MG63 (cell line): ENCODE results near the gene FOXK2. TPM values are rescaled to one million over a fixed set of nuclear protein-coding genes. Genes with fewer than 3 reads are reported as not detected.

Source experiments
- DNase-seq: peaks from one replicate; pipeline ENCODE4 v3.0.0-alpha.2; 2020
- H3K27me3 ChIP-seq: fragments of 250-450 bp; sonication (Bioruptor Pico); 2 replicates; pipeline ENCODE4 v1.5.1; 2020; ENCODE audit warnings: mild to moderate bottlenecking, moderate library complexity
- H3K36me3 ChIP-seq: fragments of 250-450 bp; sonication (Bioruptor Pico); 2 replicates; pipeline ENCODE4 v1.5.1; 2020; ENCODE audit warnings: mild to moderate bottlenecking, moderate library complexity
- H3K4me3 ChIP-seq: fragments of 250-450 bp; sonication (Bioruptor Pico); 2 replicates; pipeline ENCODE4 v1.5.1; 2020; ENCODE audit warnings: mild to moderate bottlenecking, moderate library complexity
- H3K9me3 ChIP-seq: fragments of 250-450 bp; sonication (Bioruptor Pico); 2 replicates; pipeline ENCODE4 v1.5.1; 2020; ENCODE audit warnings: mild to moderate bottlenecking, moderate library complexity
- total RNA-seq: library from RNA; depleted of rRNA; stranded (reverse); fragments of >200 nt; shearing (Covaris generic); gene quantifications from 2 replicates; pipeline ENCODE4 v1.2.3, GENCODE V29; 2014; ENCODE audit warnings: low replicate concordance

FOXK2 gene
- total RNA-seq, 1 experiment from 2014 or later = 48.5 TPM

- Histone ChIP-seq H3K4me3 (no peak overlapping the region), H3K9me3 (no peaks in the 10 kb centered on the region), H3K27me3 (no peaks in the 10 kb centered on the region), H3K36me3 (peaks cover 89% of the 10 kb centered on the region)
- DNase-seq = no peak
Measured at GRCh38 chr17:82623707-82624106, 104.2 kb downstream of the FOXK2 start.

- no peaks in the 10 kb centered on the region for H3K9me3 ChIP-seq
- H3K36me3 ChIP-seq = peaks cover 80% of the 10 kb centered on the region
- H3K27me3 ChIP-seq = no peaks in the 10 kb centered on the region
- no peak overlapping the region for H3K4me3 ChIP-seq
- DNase-seq = no peak
Measured at GRCh38 chr17:82627405-82627804, 107.9 kb downstream of the FOXK2 start.

- H3K36me3 ChIP-seq = peaks cover 82% of the 10 kb centered on the region
- no peak overlapping the region for H3K4me3 ChIP-seq
- H3K27me3 ChIP-seq = no peaks in the 10 kb centered on the region
- no peak for DNase-seq
- H3K9me3 ChIP-seq = no peaks in the 10 kb centered on the region
Measured at GRCh38 chr17:82629748-82630147, 110.2 kb downstream of the FOXK2 start.

GRCh38 chr17:82630212-82630611 is 110.7 kb downstream of the FOXK2 start:
- no peak overlapping the region for H3K4me3 ChIP-seq
- DNase-seq = no peak
- H3K27me3 ChIP-seq = no peaks in the 10 kb centered on the region
- H3K36me3 ChIP-seq = peaks cover 82% of the 10 kb centered on the region
- H3K9me3 ChIP-seq = no peaks in the 10 kb centered on the region

GRCh38 chr17:82631544-82631943 is 112.0 kb downstream of the FOXK2 start:
- peaks cover 74% of the 10 kb centered on the region for H3K36me3 ChIP-seq
- H3K4me3 ChIP-seq = no peak overlapping the region
- DNase-seq = no peak
- no peaks in the 10 kb centered on the region for H3K9me3 ChIP-seq
- no peaks in the 10 kb centered on the region for H3K27me3 ChIP-seq

- H3K27me3 ChIP-seq = no peaks in the 10 kb centered on the region
- no peak for DNase-seq
- H3K4me3 ChIP-seq = no peak overlapping the region
- peaks cover 68% of the 10 kb centered on the region for H3K36me3 ChIP-seq
- no peaks in the 10 kb centered on the region for H3K9me3 ChIP-seq
Measured at GRCh38 chr17:82632451-82632850, 112.9 kb downstream of the FOXK2 start.

- Histone ChIP-seq H3K36me3 (peaks cover 64% of the 10 kb centered on the region), H3K4me3 (no peak overlapping the region), H3K27me3 (no peaks in the 10 kb centered on the region), H3K9me3 (no peaks in the 10 kb centered on the region)
- DNase-seq = no peak
Measured at GRCh38 chr17:82633343-82633742, 113.8 kb downstream of the FOXK2 start.

GRCh38 chr17:82636626-82637598 is 117.4 kb downstream of the FOXK2 start:
- H3K36me3 ChIP-seq = peaks cover 63% of the 10 kb centered on the region
- no peak overlapping the region for H3K4me3 ChIP-seq
- DNase-seq = no peak
- no peaks in the 10 kb centered on the region for H3K9me3 ChIP-seq
- H3K27me3 ChIP-seq = no peaks in the 10 kb centered on the region

GRCh38 chr17:82638183-82638773 is 118.7 kb downstream of the FOXK2 start:
- no peak for DNase-seq
- no peaks in the 10 kb centered on the region for H3K9me3 ChIP-seq
- peaks cover 65% of the 10 kb centered on the region for H3K36me3 ChIP-seq
- no peaks in the 10 kb centered on the region for H3K27me3 ChIP-seq
- no peak overlapping the region for H3K4me3 ChIP-seq

GRCh38 chr17:82639628-82640027 is 120.1 kb downstream of the FOXK2 start:
- Histone ChIP-seq H3K36me3 (peaks cover 68% of the 10 kb centered on the region), H3K27me3 (no peaks in the 10 kb centered on the region), H3K4me3 (no peak overlapping the region), H3K9me3 (no peaks in the 10 kb centered on the region)
- no peak for DNase-seq

- Histone ChIP-seq H3K27me3 (no peaks in the 10 kb centered on the region), H3K9me3 (no peaks in the 10 kb centered on the region), H3K36me3 (peaks cover 67% of the 10 kb centered on the region), H3K4me3 (no peak overlapping the region)
- DNase-seq = no peak
Measured at GRCh38 chr17:82640036-82640435, 120.5 kb downstream of the FOXK2 start.

- no peak overlapping the region for H3K4me3 ChIP-seq
- peaks cover 67% of the 10 kb centered on the region for H3K36me3 ChIP-seq
- no peaks in the 10 kb centered on the region for H3K9me3 ChIP-seq
- no peaks in the 10 kb centered on the region for H3K27me3 ChIP-seq
- no peak for DNase-seq
Measured at GRCh38 chr17:82642022-82642421, 122.5 kb downstream of the FOXK2 start.

- Histone ChIP-seq H3K36me3 (peaks cover 56% of the 10 kb centered on the region), H3K9me3 (no peaks in the 10 kb centered on the region), H3K27me3 (no peaks in the 10 kb centered on the region), H3K4me3 (no peak overlapping the region)
- no peak for DNase-seq
Measured at GRCh38 chr17:82644148-82644547, 124.6 kb downstream of the FOXK2 start.

- DNase-seq = no peak
- Histone ChIP-seq H3K4me3 (no peak overlapping the region), H3K9me3 (no peaks in the 10 kb centered on the region), H3K36me3 (peaks cover 48% of the 10 kb centered on the region), H3K27me3 (no peaks in the 10 kb centered on the region)
Measured at GRCh38 chr17:82645516-82645915, 126.0 kb downstream of the FOXK2 start.

GRCh38 chr17:82647593-82648164 is 128.1 kb downstream of the FOXK2 start:
- H3K9me3 ChIP-seq = no peaks in the 10 kb centered on the region
- peaks cover 28% of the 10 kb centered on the region for H3K36me3 ChIP-seq
- H3K4me3 ChIP-seq = peak overlapping the region; percentile 100
- no peaks in the 10 kb centered on the region for H3K27me3 ChIP-seq
- peak; percentile 55 for DNase-seq

GRCh38 chr17:82648165-82648668 is 128.7 kb downstream of the FOXK2 start, which contains the start of gene WDR45B:
WDR45B (minus strand) TSS chr17:82648444; CDS start chr17:82648340, 104 bp downstream.
- peak; percentile 97 for DNase-seq
- H3K9me3 ChIP-seq = no peaks in the 10 kb centered on the region
- H3K36me3 ChIP-seq = peaks cover 24% of the 10 kb centered on the region
- H3K27me3 ChIP-seq = no peaks in the 10 kb centered on the region
- peak within 1 kb of the TSS; percentile 100 for H3K4me3 ChIP-seq

- Histone ChIP-seq H3K36me3 (peaks cover 17% of the 10 kb centered on the region), H3K4me3 (peak overlapping the region; percentile 41), H3K9me3 (no peaks in the 10 kb centered on the region), H3K27me3 (no peaks in the 10 kb centered on the region)
- peak; percentile 27 for DNase-seq
Measured at GRCh38 chr17:82648742-82649331, 129.3 kb downstream of the FOXK2 start.
